ENCODE data around the gene IPP.
"Not testable (repeated sequence)": the region's sequence is repeated elsewhere in the genome, so short reads cannot be mapped to it uniquely, and the experiment has no call there.

The IPP gene

DNA sequence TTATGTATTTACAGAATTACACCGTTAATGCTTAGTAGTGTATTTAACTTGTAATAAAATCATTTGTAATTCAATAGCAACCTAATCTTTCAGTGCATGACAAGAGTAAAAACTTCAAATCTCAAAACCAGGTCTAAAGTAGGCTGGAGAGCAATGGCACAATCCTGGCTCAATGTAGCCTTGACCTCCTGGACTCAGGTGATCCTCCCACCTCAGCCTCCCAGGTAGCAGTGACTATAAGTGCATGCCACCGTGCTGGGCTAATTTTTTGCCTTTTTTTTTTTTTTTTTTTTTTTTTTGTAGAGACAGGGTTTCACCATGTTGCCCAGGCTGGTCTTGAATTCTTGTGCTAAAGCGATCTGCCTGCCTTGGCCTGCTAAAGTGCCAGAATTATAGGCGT lies 11.3 kb downstream of the IPP start:
- DNase-seq, result no peak

DNA sequence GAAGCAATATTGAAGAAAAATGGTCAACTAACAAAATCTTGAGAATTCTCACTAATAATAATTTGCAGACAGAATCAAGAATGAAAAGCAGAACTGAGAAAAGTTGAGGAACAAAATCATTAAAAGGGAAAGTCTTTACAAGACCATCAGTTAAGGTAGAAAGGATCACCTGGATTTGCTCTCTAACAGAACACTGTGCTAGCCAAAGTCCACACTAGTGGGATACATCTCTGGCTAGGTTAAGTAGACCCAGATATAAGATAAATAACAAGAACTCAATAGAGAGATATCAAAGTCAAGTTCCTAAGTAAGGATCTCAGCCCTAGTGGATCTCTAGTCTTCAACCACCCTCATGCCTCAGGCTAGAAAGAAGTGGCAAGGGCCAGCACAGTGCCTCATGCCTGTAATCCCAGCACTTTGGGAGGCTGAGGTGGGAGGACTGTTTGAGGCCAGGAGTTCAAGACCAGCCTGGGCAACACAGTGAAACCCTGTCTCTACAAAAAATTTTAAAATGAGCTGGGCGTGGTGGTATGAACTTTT lies 19.6 kb downstream of the IPP start:
- DNase-seq, result no peak

DNA sequence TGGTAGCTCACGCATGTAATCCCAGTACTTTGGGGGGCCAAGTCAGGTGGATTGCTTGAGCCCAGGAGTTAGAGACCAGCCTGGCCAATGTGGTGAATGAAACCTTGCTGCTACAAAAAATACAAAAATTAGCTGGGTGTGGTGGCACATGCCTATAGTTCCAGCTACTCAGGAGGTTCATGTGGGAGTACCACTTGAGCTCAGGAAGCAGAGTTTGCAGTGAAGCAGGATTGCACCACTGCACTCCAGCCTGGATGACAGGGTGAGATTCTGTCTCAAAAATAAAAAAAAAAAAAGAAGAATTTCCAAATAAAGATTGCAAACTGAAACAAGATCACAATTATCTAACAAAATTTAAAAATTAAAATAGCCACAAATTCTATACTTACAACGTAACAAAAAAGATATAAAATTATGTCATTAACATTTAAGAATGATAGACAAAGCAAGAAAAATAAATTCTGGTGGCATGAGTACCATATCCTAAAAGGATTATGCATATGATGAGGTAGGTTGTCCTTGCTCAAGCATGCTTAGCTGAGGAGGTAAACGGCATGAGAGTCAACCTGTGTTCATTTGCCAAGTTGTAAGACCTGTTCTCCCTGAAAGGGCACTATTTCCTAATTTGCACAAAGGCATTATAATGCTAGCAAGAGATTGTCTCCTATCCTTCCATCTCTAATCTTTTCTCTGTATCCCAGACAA lies 20.2 kb downstream of the IPP start:
- DNase-seq, result no peak

DNA sequence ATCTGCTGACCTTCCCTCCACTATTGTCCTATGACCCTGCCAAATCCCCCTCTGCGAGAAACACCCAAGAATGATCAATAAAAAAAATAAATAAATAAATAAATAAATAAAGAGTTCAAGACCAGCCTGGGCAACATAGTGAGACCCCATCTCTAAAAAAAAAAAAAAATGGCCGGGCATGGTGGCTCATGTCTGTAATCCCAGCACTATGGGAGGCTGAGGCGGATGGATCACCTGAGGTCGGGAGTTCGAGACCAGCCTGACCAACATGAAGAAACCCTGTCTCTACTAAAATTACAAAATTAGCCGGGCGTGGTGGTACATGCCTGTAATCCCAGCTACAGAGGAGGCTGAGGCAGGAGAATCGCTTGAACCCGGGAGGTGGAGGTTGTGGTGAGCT lies 24.4 kb downstream of the IPP start:
- DNase-seq, result not testable (repeated sequence)

DNA sequence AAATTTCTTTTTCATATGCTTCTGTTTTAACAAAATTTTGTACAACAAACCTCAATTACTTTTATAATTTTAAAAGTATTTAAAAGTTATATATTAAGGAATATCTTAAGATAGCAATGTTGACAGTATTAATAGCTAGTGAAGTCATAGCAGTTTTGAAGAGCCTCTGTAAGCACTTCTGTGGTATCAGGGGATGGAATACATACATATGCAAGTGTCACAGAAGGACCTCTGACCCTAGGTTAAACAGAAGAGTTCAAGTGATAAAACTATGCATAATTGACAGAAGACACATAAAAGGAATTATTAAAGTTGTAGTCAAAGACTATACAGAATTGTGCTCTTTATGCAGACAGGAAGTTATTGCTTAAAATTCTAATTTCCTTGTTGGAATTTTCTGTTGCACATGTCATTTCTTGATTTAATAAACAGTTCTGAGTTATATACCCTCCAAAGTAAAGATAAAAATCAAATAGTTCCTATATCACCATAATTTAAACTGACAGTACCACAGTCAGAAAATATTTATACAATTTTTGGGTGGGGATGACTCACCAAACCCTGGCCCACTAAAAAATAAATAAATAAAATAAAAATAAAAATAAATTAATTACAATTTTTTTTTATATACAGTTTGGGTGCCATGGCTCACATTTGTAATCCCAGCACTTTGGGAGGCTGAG lies 27.1 kb downstream of the IPP start:
- DNase-seq, result no peak

DNA sequence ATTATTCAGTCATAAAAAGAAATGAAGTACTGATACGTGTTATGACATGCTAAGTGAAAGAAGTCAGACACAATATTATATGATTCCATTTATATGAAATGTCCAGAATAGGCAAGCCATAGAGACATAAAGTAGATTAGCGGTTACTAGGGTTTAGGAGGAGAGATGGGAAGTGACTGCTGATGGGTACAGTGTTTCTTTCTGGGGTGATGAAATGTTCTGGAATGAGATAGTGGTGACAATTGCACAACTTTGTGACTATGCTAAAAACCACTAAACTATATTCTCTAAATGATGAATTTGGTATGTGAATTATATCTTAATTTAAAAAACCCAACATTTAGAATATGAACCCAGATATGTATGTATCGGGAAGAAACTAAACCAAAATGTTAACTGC lies 27.6 kb downstream of the IPP start:
- no peak for DNase-seq

DNA sequence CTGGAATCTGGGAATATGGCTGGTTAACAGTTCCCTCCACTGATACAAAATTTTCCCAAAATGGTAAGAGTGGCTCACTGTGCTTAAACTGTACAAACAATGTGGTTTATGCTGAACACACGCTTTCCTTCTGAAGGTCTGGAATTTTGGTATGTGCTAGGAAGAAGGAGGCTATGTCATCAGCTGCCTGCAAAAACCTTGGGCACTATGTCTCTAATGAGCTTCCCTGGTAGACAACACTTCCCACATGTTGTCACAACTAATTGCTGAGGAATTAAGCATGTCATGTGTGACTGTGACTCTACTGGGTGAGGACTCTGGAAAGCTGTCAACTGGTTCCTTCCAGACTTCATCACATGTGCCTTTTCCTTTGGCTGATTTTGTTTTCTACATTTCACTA lies 29.2 kb downstream of the IPP start:
- DNase-seq, result no peak

DNA sequence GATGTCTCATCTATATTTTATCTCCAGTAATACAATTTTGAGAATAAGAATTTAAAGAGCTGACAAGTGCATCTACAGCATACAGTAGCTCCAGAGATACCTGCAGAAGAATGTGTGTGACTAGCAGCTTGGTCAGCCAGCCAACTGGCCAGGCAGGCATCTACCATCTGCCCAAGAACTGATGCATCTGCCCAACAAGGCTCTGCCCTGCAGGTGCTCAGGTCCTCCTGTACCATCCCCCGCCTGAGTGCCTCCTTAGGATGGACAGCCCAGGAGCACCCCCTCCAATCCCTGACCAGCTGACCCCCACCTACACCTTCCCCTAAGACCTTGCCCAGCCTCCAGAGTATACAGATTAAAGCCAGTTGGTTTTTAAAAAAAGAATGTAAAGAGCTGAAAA lies 32.2 kb downstream of the IPP start:
- DNase-seq, result no peak

DNA sequence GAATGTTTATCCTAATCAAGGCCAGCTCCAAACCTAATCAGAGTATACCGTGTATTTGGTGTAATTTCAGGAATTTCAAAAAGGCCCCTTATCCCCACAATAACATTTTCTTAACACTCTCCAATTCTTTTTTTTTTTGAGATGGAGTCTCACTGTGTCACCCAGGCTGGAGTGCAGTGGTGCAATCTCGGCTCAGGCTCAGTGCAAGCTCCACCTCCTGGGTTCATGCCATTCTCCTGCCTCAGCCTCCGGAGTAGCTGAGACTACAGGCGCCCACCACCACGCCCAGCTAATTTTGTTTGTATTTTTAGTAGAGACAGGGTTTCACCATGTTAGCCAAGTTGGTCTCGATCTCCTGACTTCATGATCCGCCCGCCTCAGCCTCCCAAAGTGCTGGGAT lies 33.1 kb downstream of the IPP start:
- DNase-seq, result not testable (repeated sequence)

DNA sequence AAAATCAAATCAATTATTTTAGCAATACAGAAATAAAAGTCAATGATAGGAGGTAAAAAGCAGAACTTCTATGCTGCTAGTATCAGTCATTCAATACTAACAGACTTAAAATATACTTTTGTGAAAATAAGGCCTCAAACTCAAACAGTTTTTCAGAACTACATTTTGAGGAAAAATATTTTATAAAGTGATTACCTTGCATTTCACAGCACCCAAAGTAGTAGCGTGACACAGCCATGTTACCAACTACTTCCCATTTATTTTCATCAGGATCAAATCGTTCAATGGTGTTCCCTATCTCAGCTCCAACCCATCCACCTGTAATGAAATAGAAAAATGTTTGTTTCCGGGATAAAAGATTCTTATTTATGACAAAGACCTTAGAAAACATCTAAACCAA lies 33.8 kb downstream of the IPP start:
- DNase-seq, result no peak

DNA sequence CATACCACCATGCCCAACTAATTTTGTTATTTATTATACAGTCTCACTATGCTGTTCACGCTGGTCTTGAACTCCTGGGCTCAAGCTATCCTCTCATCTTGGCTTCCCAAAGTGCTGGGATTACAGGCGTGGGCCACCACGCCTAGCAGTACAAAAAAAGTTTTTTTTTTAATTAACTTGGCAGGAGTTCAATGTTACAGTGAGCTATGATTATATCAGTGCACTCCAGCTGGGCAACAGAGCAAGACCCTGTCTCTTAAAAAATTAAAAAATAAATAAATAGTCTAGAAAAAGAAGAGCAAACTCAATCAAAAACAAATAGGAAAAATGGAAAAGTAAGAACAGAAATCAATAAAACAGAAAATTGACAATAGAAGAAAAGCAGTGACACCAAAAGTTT lies 36.7 kb downstream of the IPP start:
- DNase-seq, result no peak

DNA sequence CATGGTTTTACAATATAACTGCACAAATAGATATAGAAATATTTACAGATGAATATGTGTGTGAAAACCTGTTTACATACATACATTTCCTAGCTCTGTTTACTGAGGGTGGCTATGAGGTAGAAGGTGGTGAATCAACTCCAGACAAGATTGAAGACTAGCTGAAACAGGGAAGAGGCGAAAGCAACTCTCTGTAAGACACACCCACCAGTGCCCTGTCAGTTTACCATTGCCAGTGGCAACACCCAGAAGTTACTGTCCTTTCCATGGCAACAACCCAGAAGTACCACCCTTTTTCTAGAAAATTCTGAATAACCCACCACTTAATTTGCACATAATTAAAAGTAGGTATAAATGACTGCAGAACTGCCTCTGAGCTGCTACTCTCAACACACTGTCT lies 45.8 kb downstream of the IPP start:
- no peak for DNase-seq

DNA sequence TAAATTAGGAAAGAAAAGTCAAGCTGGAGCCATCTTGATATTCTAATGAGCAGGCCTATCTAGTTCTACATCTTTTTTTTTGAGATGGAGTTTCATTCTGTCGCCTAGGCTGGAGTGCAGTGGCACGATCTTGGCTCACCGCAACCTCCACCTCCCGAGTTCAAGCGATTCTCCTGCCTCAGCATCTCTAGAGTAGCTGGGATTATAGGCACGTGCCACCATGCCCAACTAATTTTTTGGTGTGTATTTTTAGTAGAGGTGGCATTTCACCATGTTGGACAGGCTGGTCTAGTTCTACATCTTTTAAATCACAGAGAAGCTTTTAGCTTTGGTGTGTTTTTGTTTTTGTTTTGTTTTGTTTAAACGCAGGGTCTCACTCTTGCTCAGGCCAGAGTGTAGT lies 55.6 kb downstream of the IPP start:
- DNase-seq, result no peak

DNA sequence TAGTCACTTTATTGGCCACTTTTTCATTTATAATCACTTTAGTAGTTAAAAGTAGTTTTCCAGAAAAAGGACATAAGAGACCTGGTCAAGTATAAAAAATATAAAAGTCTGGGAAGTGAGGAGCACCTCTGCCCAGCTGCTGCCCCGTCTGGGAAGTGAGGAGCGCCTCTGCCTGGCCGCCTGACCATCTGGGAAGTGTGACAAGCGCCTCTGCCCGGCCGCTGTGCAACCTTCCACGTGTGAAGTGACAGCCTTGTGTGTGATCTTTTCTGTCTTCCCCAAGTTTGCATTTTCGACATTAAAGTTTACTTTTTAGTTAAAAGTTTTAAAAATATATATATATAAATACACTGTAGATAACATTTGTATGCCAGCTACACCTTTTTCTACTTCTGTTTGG lies 56.6 kb downstream of the IPP start:
- DNase-seq, result not testable (repeated sequence)

DNA sequence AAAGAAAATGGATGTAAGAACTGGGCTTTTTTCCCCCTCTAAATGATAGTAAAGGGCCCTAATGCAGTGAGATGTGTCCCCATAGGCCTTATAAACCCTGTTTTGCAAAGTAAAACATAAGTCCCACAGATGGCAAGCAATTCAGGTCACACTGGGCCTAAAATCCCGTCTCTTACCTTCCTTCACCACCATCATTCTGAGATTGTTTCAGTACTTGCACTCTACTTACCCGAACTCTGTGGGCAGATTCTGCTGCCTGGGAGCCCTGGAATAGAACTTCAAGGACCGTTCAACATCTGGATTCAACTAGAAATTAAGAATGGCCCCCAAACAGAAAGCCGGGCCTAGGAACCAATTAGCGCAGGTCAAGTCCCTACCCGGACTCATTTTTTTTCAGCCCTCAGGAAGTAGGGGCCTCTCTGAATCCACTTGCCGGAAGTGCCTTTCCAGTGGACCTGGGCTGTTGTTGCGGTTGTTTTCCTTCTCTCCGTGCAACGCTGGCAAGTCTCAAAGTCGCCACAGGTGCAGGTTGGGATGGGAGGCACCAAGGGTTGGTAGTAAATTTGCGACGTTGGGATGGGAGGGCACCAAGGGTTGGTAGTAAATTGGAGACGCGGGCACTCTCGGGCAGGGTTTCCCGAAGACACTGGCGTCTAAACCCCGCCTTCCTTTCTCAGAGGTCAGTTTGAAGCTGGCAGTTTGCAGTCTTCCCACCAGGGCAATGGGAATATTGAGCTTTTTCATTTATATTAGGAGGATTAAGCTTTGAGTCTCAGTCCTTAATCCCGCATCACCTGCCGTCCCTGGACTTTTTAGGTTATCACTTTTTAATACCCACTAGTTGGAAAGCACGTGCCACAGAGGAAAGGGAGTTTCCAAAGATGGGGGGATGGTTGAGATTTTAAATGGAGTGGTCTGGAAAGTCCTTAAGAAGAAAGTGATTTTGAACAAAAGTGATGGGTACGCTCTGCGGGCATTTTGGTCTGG lies 62.4 kb downstream of the IPP start, which contains the start of gene TMEM69:
Gene TMEM69, plus strand, starts transcription at position 428 of the 987 bp plus-strand sequence. CDS start 2,888 bp downstream, outside the sequence.
- peak; percentile 82 for DNase-seq

DNA sequence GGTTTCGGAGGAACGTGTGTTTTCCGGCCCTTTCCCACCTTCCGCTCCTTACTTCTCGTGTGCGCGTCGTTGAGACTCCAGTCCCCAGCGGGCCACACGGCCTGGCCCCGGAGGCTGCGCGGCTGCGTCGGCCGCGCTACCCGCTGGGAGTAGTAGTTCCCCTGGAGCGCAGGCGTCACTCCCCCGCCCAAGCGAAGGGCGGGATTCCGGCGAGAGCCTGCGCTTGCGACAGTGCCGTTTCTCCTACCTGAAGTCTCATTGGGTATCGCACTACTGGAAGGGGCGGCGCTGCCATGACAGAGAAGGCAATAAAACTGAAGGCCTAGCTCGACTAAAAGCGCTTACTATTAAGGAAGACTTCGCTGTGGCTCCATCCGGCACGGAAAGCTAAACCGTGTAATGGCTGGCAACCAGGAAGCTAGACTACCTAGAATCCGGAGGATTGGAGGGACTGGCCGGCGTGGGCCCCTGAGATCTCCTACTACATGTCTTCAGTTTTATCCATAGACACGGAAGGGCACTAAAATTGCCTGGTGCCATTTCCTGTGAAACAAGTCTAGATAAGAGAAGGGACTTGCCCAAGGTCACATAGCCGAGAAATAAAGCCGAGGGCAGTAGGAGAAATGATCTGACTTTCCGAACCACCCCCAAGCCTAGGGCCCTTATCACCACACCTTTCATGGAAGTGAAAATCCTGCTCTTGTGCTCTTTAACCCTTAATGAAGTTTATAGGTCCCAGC lies 63.3 kb downstream of the IPP start:
- DNase-seq, result peak; percentile 97

DNA sequence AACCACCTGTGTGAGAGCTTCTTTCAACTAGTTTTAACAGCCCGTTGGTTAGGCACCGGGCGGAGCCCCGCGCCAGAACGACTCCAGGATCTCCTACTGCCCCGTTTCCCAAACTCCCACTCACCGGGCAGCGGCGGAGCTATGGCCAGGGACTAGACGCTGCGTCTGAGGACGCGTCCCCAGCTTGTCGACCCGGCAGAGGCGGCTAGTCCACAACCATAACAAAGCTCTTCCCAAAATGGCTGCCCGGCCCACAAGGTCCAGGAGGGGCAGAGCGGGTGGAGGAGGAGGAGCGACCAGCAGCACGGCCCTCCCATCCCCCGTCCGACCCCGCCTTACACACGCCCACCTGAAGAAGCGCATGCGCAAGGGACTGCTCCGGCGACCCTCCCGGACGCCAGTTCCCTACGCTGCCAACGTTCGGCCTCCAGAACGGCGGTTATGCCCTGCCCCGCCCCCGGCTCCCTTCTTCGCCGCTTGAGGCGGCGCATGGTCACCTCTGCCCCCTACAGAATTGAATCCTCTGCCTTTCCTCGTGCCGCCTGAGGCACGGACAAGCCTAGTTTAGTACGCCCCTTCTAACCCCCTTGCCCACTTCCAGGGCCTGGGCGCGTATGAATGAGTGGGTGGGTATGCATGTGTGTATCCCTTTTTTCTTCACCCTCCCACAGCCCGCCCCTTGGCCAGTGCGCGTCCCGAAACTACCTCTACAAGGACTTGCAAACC lies 64.0 kb downstream of the IPP start, which contains the start of gene GPBP1L1:
Gene GPBP1L1, minus strand, starts transcription at position 246 of the 726 bp plus-strand sequence. CDS start 27,446 bp downstream, outside the sequence.
- peak; percentile 98 for DNase-seq

DNA sequence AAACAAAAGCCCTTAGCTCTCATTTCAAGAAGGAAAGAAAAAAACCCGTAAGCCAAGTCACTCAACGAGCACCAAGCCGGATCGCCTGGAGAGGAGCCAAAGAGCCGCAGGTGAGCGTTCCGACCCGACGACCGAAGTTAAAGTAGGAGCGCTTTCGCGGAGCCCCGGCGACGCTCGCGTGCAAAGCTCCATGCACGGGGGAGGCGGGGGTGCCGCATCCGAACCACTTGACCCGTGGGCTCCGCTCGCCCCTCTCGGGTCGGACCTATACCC lies 64.5 kb downstream of the IPP start:
- DNase-seq, result peak; percentile 51

DNA sequence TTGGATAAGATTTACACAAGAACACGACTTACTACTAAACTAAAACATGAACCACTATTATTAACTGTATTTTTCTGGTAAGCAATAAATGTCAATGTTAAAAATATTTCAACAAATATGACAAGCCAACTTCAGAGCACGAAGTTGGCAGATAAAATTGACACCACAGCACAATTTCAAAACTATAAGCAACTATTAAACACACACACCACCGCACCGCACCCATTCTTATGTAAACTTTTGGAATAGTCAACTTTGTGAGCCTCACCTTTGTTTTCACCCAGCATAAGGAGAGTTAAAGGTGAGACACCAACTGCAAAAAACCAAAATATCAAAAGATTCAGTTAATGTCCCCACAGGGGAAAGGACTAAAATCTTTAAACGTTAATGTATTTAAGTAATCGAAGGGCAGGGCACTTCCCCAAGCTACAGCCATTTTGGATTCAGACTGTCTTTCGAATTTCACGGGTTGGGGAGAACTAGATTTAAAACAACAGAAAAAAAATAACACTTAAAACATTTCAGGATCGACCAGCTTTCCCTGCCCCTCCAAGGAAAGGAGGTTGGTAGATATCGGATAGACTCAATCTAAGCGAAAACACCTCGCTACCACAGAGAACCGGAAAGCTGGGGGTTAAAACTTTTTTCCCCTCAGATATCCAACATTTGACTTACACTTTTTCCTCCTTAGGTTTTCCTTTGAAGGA lies 65.0 kb downstream of the IPP start:
- DNase-seq, result no peak

DNA sequence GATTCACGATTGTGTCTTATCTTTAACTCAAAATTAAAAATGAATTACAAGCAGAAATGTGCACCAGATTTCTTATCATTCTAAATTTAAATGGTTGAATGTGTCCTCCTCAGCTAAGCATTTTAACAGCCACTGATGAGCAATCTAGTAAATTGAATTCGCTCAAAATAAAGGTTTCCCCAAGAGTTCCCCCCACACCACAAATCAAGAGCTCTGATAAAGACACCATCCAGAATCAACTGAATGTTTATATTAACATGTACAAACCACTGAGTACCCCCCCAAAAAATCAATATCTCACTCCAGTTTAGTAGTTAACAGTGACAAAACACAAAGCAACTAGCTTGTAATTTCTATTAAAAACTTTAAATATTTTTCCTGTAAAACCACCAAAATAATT lies 66.1 kb downstream of the IPP start:
- no peak for DNase-seq

DNA sequence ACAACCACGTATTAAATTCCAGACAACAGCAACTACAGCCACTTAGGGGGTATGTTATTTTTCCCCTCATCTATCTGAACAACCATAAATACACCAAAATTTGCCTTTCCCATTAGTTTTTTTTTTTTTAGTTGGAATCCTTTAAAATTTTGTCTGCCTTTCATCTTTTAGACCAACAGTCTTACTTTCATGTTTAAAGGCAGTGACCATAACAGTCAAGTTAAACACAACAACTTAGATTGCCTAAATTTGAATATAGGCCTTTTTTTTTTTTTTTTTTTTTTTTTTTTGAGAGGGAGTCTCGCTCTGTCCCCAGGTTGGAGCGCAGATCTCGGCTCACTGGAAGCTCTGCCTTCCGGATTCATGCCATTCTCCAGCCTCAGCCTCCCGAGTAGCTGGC lies 67.5 kb downstream of the IPP start:
- DNase-seq, result no peak
